Measurements from ENCODE around the gene NR1H4. TPM values are rescaled to one million over a fixed set of nuclear protein-coding genes. Genes with fewer than 3 reads are reported as not detected.

Gene NR1H4
- total and polyA plus RNA-seq, 2 of the 8 experiments (the other 6 are each of a cell fraction or from before 2014, with no cell fraction given), result not detected

GRCh38 chr12:100520048-100520769 is 46.5 kb downstream of the NR1H4 start:
- Histone ChIP-seq H2AK5ac (ENCODE audit: low read depth, low read length) (no peak overlapping the region), H2BK5ac (ENCODE audit: low read depth, low read length) (no peak overlapping the region), H2BK15ac (ENCODE audit: low read length) (no peak overlapping the region), H3K23me2 (ENCODE audit: low read depth, low read length) (peaks cover 2% of the 10 kb centered on the region; the same call in 1 of the 2 replicates), H3K56ac (replicated peaks; ENCODE audit: insufficient read length, low read depth, low read length) (no peak overlapping the region), H4K5ac (ENCODE audit: insufficient read length, low read depth, low read length) (no peak overlapping the region), H3K9me3 (ENCODE audit: insufficient read depth in 2 of 2, low read depth in 1 of 2, low read length in 1 of 2) (no peaks in the 10 kb centered on the region), H3K9ac (replicated peaks in 1 of 4; ENCODE audit: extremely low read depth in 1 of 4, low read depth in 3 of 4, low read length in 3 of 4) (no peak overlapping the region), H2BK120ac (replicated peaks; ENCODE audit: low read depth, low read length) (no peak overlapping the region), H3K14ac (ENCODE audit: insufficient read length) (no peak overlapping the region), H3K27me3 (replicated peaks in 1 of 4; ENCODE audit: control insufficient read depth in 3 of 4, extremely low read depth in 1 of 4, insufficient read depth in 3 of 4, low read length in 3 of 4) (no peaks in the 10 kb centered on the region), H3K23ac (ENCODE audit: insufficient read length) (no peak overlapping the region), H3K36me3 (ENCODE audit: control insufficient read depth in 2 of 4, insufficient read depth in 4 of 4, low read length in 3 of 4) (no peaks in the 10 kb centered on the region), H4K8ac (ENCODE audit: extremely low read depth, insufficient read depth, low read length) (no peak overlapping the region), H3K27ac (ENCODE audit: low read depth, low read length) (no peak overlapping the region), H2BK20ac (ENCODE audit: low read length) (no peak overlapping the region), H3K4me3 (ENCODE audit: extremely low read depth in 1 of 4, insufficient read depth in 2 of 4, low read depth in 3 of 4, low read length in 4 of 4) (no peak overlapping the region), H2BK12ac (ENCODE audit: low read depth, low read length) (no peak overlapping the region), H3K79me2 (ENCODE audit: control insufficient read depth in 1 of 2, insufficient read depth in 2 of 2, low read length in 2 of 2) (no peaks in the 10 kb centered on the region), H4K91ac (replicated peaks; ENCODE audit: insufficient read length, low read length) (no peak overlapping the region), H3K79me1 (ENCODE audit: low read depth, low read length) (no peaks in the 10 kb centered on the region), H4K20me1 (replicated peaks in 1 of 2; ENCODE audit: control insufficient read depth in 1 of 2, insufficient read depth in 2 of 2, low read length in 2 of 2) (no peaks in the 10 kb centered on the region), H3K18ac (ENCODE audit: extremely low read depth, low read length) (no peak overlapping the region), H3K4me2 (ENCODE audit: insufficient read depth in 1 of 2, low read depth in 2 of 2, low read length in 2 of 2) (no peak overlapping the region), H3K4me1 (replicated peaks in 1 of 4; ENCODE audit: control insufficient read depth in 3 of 4, insufficient read depth in 4 of 4, low read length in 3 of 4) (no peaks in the 10 kb centered on the region), H2AFZ (ENCODE audit: low read length) (peak overlapping the region; percentile 30; the same call in 1 of the 2 replicates), H3K4ac (replicated peaks; ENCODE audit: insufficient read length, low read depth, low read length) (no peak overlapping the region)
- POLR2A ChIA-PET (ENCODE audit: partially characterized antibody), result interaction anchor here (0.5 kb wide), 1 partner anchor 42 kb away, joined by 3 read pairs; no protein-coding TSS in a partner anchor
- DNase-seq (ENCODE audit: low read depth in 1 of 2, low spot score in 2 of 2) (no peak), FAIRE-seq (no peak)
- no peak for TF ChIP-seq TAF1 (IDR thresholded peaks at IDR 0.05; ENCODE audit: low read depth, low read length)
- no peak for TF ChIP-seq HDAC2 (IDR thresholded peaks at IDR 0.05; ENCODE audit: borderline replicate concordance in 1 of 2, low read depth in 2 of 2, low read length in 2 of 2)
- TF ChIP-seq HDAC6 (IDR thresholded peaks at IDR 0.05; ENCODE audit: low read depth, low read length), result no peak
- no peak for TF ChIP-seq MAX (IDR thresholded peaks at IDR 0.05)
- TF ChIP-seq ASH2L (IDR thresholded peaks at IDR 0.05; ENCODE audit: low read length), result no peak
- no peak for TF ChIP-seq SP2 (IDR thresholded peaks at IDR 0.05; ENCODE audit: low read length)
- no peak for TF ChIP-seq POLR2A (IDR thresholded peaks at IDR 0.05; ENCODE audit: control extremely low read depth in 1 of 2, low read depth in 2 of 2, low read length in 2 of 2)
- TF ChIP-seq JUN (IDR thresholded peaks at IDR 0.05; ENCODE audit: low read depth, low read length), result no peak
- CTCF ChIA-PET (ENCODE audit: partially characterized antibody), result interaction anchor here (1.0 to 1.7 kb wide), 3 partner anchors 35 to 285 kb away, joined by 3 read pairs; no protein-coding TSS in a partner anchor
- WGBS, 2 experiments (ENCODE audit: extremely low coverage in 1 of 2, insufficient coverage in 1 of 2, insufficient read length in 1 of 2, insufficient replicate concordance in 2 of 2, low coverage in 1 of 2, low lambda C conversion rate in 2 of 2, missing lambda C conversion rate in 1 of 2), result 89% methylated on average over 10 of the region's 10 CpGs; no CpG with 5 or more reads in 1 of the 2 experiments

Data from H1 (cell line).